T-helper 9 cell (primary cell): ENCODE measurements around the gene C11orf24.
"Not testable (repeated sequence)": the region's sequence is repeated elsewhere in the genome, so short reads cannot be mapped to it uniquely, and the experiment has no call there.

Experiments used
- DNase-seq: peaks from one replicate; pipeline ENCODE4 v3.0.0-alpha.2; 2020

C11orf24 gene

GRCh38 chr11:68269414-68270081 is 2.2 kb downstream of the C11orf24 start:
- DNase-seq, result no peak

- DNase-seq, result no peak
These were observed 3.9 kb downstream of the C11orf24 start for GRCh38 chr11:68267881-68268240.

- DNase-seq, result no peak
These were observed 4.6 kb downstream of the C11orf24 start for GRCh38 chr11:68266936-68267880.

- no peak for DNase-seq
These were observed 5.5 kb downstream of the C11orf24 start for GRCh38 chr11:68266121-68266891.

- no peak for DNase-seq
These were observed 6.8 kb downstream of the C11orf24 start for GRCh38 chr11:68264741-68265540.

GRCh38 chr11:68264244-68264643 is 7.5 kb downstream of the C11orf24 start:
- DNase-seq, result no peak

GRCh38 chr11:68263444-68264035 is 8.2 kb downstream of the C11orf24 start:
- DNase-seq, result no peak

- DNase-seq, result no peak
These were observed 9.3 kb downstream of the C11orf24 start for GRCh38 chr11:68262544-68262827.

GRCh38 chr11:68261749-68262543 is 9.8 kb downstream of the C11orf24 start:
- no peak for DNase-seq

- DNase-seq, result no peak
These were observed 10.8 kb downstream of the C11orf24 start for GRCh38 chr11:68261006-68261405.

- no peak for DNase-seq
These were observed 11.3 kb downstream of the C11orf24 start for GRCh38 chr11:68260484-68260883.

- no peak for DNase-seq
These were observed 12.4 kb downstream of the C11orf24 start for GRCh38 chr11:68259122-68259959.

- DNase-seq, result no peak
These were observed 13.4 kb downstream of the C11orf24 start for GRCh38 chr11:68258363-68258765.

GRCh38 chr11:68257477-68258362 is 14.1 kb downstream of the C11orf24 start:
- peak; percentile 97 for DNase-seq

GRCh38 chr11:68256331-68256741 is 15.4 kb downstream of the C11orf24 start:
- no peak for DNase-seq

GRCh38 chr11:68255526-68255925 is 16.2 kb downstream of the C11orf24 start:
- DNase-seq, result no peak

- no peak for DNase-seq
These were observed 17.4 kb downstream of the C11orf24 start for GRCh38 chr11:68254421-68254820.

- no peak for DNase-seq
These were observed 20.0 kb downstream of the C11orf24 start for GRCh38 chr11:68251765-68252164.

GRCh38 chr11:68244912-68245311 is 26.9 kb downstream of the C11orf24 start:
- not testable (repeated sequence) for DNase-seq
